Activated naive CD8-positive, alpha-beta T cell (primary cell): ENCODE measurements around the gene ST6GALNAC2.
"Not testable (repeated sequence)": the region's sequence is repeated elsewhere in the genome, so short reads cannot be mapped to it uniquely, and the experiment has no call there.

Experiments
- H3K27ac Mint-ChIP-seq: one replicate; pipeline ENCODE4 v1.8.0; 2021; ENCODE audit warnings: mixed read lengths
- H3K27me3 Mint-ChIP-seq: one replicate; pipeline ENCODE4 v1.8.0; 2021; ENCODE audit warnings: mixed read lengths
- H3K36me3 Mint-ChIP-seq: one replicate; pipeline ENCODE4 v1.8.0; 2021; ENCODE audit warnings: mixed read lengths
- H3K4me1 Mint-ChIP-seq: one replicate; pipeline ENCODE4 v1.8.0; 2021; ENCODE audit warnings: low read depth, mixed read lengths
- H3K4me3 Mint-ChIP-seq: one replicate; pipeline ENCODE4 v1.8.0; 2021; ENCODE audit warnings: mild to moderate bottlenecking, mixed read lengths
- H3K9me3 Mint-ChIP-seq: one replicate; pipeline ENCODE4 v1.8.0; 2021; ENCODE audit warnings: low read depth, mixed read lengths

Gene ST6GALNAC2

GRCh38 chr17:76559460-76559859, 26.2 kb downstream of the ST6GALNAC2 start:
- Mint-ChIP-seq H3K36me3 (peaks cover 19% of the 10 kb centered on the region), H3K27ac (peak overlapping the region; percentile 100), H3K4me1 (peaks cover 63% of the 10 kb centered on the region), H3K4me3 (peak overlapping the region; percentile 100)
- H3K27me3 Mint-ChIP-seq, H3K9me3 Mint-ChIP-seq: not testable (repeated sequence)

DNA sequence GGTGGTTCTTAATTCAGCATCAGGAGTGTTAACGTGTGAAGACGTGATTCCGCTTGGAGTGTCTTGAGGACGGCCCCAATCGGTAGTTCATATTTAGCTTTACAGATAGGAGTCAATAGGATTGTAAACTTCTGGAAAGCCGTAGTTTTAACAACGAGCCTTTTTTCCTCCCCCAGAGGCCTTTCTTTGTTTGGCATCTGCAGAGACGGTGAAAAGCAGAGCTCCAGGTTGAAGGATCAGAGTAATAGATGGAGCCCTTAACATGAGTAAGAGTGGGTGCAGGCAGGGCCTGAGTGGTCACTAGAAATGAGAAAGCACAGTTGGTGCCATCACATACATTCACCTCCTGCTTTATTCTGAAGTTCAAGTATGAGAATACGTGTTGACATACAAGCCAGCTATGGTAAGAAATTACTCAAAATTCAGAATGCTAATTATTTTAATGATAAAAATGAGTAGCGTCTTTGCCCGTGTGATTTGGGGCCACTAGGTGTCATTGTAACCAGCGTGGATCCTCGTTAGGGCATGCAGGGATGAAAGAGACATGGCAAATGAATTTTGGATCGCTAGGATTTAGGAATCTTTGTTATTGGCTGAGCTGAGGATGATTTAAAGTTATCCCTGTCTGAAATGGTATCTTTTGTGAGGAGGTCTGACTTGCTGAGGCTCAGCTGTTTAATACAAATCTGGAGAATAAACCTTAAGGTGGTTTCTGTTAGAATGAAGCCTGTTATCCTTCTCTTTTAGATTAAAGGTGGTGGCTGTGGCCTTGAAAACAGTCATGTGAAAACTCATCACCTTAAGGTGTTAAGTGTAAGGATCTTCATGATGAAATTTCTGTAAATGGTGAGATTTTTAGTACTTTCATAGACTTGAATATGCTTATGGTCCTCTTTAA, 27.2 kb downstream of the ST6GALNAC2 start:
- H3K4me3 Mint-ChIP-seq: peak overlapping the region; percentile 100
- peaks cover 61% of the 10 kb centered on the region for H3K4me1 Mint-ChIP-seq
- no peaks in the 10 kb centered on the region for H3K27me3 Mint-ChIP-seq
- no peaks in the 10 kb centered on the region for H3K9me3 Mint-ChIP-seq
- H3K36me3 Mint-ChIP-seq: peaks cover 19% of the 10 kb centered on the region
- peak overlapping the region; percentile 100 for H3K27ac Mint-ChIP-seq

DNA sequence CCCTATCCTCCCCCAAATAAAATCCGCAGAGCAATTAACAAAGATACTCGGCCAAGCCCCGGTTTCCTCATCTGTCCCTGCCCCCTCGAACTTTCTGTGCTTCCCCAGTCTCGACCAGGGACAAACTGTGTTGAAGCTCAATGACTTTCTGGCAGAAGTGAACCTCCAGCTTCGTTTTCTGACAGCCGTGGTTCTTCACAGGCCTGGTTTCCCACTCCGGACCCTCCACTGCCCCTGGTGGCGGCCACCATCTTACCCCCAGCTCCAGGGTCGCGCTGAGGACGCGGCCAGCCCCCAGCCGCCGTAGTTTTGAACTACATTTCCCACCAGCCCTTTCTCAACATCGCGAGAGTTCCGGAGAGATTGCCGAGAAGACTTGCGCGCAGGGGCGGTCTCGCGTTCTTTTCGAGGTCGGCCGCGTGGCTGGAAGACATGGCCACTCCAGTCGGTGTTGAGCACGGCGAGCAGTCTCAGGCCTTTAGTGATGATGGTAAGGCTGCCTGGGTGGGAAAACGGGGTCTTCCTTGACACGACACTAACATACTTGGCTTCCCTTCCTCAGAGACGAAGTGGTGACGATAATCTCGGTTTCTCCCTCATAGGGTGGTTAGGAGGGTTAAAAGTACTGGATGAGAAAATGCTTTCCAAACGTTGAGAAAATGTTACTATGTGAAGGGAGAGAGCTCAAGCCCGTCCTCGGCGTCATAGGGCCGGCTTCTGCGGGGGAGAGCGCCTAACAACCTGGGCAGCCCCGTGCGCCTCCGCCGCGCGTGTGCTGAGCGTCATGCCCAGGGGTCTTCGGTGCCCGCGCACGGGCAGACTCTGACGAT, 28.1 kb downstream of the ST6GALNAC2 start:
- Mint-ChIP-seq H3K27ac (peak overlapping the region; percentile 100), H3K9me3 (no peaks in the 10 kb centered on the region), H3K36me3 (peaks cover 13% of the 10 kb centered on the region), H3K4me3 (peak overlapping the region; percentile 100), H3K27me3 (no peaks in the 10 kb centered on the region), H3K4me1 (peaks cover 53% of the 10 kb centered on the region)

GRCh38 chr17:76556765-76557367, 28.8 kb downstream of the ST6GALNAC2 start:
- H3K36me3 Mint-ChIP-seq: peaks cover 13% of the 10 kb centered on the region
- peaks cover 50% of the 10 kb centered on the region for H3K4me1 Mint-ChIP-seq
- peak overlapping the region; percentile 100 for H3K27ac Mint-ChIP-seq
- no peaks in the 10 kb centered on the region for H3K9me3 Mint-ChIP-seq
- no peaks in the 10 kb centered on the region for H3K27me3 Mint-ChIP-seq
- H3K4me3 Mint-ChIP-seq: peak overlapping the region; percentile 100

DNA sequence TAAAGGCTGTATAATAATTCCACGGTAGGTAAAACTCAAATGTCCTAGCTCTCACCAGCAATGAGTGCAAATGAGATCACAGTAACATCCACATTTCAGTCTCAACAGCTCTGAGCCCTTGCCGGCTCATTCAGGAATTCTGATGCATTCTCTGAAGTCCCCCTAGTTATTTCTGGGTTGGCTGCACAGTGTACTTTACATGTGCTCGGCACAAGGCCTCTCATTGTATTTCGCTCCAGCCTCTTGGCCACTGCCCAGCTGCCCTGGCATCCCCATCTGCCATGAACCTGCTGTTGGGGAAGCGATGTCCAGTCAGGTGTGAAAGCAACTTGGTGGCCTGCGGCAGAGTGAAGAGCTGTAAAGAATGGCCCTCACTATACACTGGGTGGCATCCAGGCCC, 31.5 kb downstream of the ST6GALNAC2 start:
- no peak overlapping the region for H3K27ac Mint-ChIP-seq
- H3K4me1 Mint-ChIP-seq: peaks cover 29% of the 10 kb centered on the region
- peaks cover 8% of the 10 kb centered on the region for H3K36me3 Mint-ChIP-seq
- H3K4me3 Mint-ChIP-seq: no peak overlapping the region
- no peaks in the 10 kb centered on the region for H3K9me3 Mint-ChIP-seq
- H3K27me3 Mint-ChIP-seq: no peaks in the 10 kb centered on the region

DNA sequence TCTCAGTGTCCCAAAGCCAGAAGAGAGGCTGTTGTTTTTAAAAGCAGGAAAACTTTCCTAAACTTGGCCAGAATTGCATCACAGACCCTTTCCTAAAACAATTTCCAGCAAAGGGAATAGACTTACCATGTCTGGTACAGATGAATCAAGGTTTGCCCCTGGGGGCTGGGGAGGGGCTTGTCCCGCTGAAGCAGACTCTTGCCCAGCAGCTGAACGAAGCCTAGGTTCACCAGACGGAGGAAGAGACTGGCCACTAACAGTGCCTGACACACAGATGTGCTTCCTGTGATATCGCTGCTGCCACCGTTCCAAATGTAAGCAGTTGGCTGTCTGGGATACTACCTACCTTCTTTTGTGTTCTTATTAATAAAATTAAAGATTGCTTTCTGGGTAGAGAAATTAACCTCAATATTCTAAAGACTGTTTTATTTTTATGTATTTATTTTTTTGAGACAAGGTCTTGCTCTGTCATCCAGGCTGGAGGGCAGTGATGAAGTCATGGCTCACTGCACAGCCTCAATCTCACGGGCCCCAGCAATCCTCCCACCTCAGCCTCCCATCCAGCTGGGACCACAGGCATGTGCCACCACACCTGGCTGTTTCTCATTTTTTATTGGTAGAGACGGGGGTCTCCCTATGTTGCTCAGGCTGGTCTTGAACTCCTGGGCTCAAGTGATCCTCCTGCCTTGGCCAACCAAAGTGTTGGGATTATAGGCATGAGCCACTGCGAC, 32.3 kb downstream of the ST6GALNAC2 start:
- Mint-ChIP-seq H3K4me3 (no peak overlapping the region), H3K9me3 (no peaks in the 10 kb centered on the region), H3K27ac (no peak overlapping the region), H3K4me1 (peaks cover 22% of the 10 kb centered on the region), H3K36me3 (peaks cover under 1% of the 10 kb centered on the region), H3K27me3 (no peaks in the 10 kb centered on the region)

DNA sequence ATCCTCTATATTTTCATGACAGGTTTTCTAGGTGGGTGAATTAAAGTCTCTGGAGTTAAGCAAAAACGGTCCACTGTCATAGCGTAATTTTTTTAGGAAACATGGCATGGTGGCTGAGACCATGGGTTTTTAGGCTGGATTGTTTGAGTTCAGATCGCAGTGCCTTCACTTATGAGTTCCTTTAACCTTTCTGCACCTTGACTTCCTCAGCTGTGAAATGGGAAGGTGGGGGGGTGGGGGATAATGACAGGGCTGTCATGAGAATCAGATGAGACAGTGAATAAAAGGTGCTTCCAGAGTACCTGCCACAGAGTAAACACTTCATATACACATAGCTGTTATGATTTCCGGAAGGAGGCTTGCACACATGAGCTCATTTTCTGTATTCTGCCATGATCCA, 34.0 kb downstream of the ST6GALNAC2 start:
- no peaks in the 10 kb centered on the region for H3K27me3 Mint-ChIP-seq

GRCh38 chr17:76550712-76551615, 34.7 kb downstream of the ST6GALNAC2 start:
- H3K36me3 Mint-ChIP-seq: no peaks in the 10 kb centered on the region
- H3K4me1 Mint-ChIP-seq: peaks cover 12% of the 10 kb centered on the region
- H3K27me3 Mint-ChIP-seq: no peaks in the 10 kb centered on the region
- no peak overlapping the region for H3K4me3 Mint-ChIP-seq
- H3K27ac Mint-ChIP-seq: peak overlapping the region; percentile 25
- no peaks in the 10 kb centered on the region for H3K9me3 Mint-ChIP-seq

More for the DNA sequence above, 34.0 kb downstream of the ST6GALNAC2 start:
- H3K9me3 Mint-ChIP-seq: no peaks in the 10 kb centered on the region
- no peak overlapping the region for H3K27ac Mint-ChIP-seq
- H3K4me3 Mint-ChIP-seq: no peak overlapping the region
- no peaks in the 10 kb centered on the region for H3K36me3 Mint-ChIP-seq
- peaks cover 15% of the 10 kb centered on the region for H3K4me1 Mint-ChIP-seq

DNA sequence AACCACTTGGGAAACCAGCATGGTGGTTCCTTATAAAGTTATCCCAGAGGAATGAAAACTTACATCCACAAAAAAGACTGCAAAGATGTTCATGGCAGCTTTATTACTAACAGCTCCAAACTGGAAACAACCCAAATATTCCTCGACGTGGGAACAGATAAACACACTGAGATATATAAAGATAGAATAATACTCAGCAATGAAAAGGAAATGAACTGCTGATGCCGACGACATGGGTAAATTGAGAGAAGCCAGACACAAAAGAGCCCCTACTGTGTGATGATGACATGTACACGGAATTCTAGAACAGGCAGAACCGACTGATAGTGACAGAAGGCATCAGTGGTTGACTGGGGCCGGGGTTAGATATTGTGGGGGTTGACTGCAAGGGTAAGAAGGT, 36.1 kb downstream of the ST6GALNAC2 start:
- Mint-ChIP-seq H3K9me3 (no peaks in the 10 kb centered on the region), H3K36me3 (no peaks in the 10 kb centered on the region), H3K4me3 (no peak overlapping the region), H3K4me1 (peaks cover 8% of the 10 kb centered on the region), H3K27ac (no peak overlapping the region), H3K27me3 (no peaks in the 10 kb centered on the region)

- no peaks in the 10 kb centered on the region for H3K9me3 Mint-ChIP-seq
- H3K27ac Mint-ChIP-seq: no peak overlapping the region
- H3K4me3 Mint-ChIP-seq: no peak overlapping the region
- no peaks in the 10 kb centered on the region for H3K27me3 Mint-ChIP-seq
- no peaks in the 10 kb centered on the region for H3K36me3 Mint-ChIP-seq
- peaks cover 8% of the 10 kb centered on the region for H3K4me1 Mint-ChIP-seq
Measured at GRCh38 chr17:76549215-76549518, 36.5 kb downstream of the ST6GALNAC2 start.

- Mint-ChIP-seq H3K4me1 (peaks cover 8% of the 10 kb centered on the region), H3K9me3 (no peaks in the 10 kb centered on the region), H3K27ac (no peak overlapping the region), H3K4me3 (no peak overlapping the region), H3K36me3 (no peaks in the 10 kb centered on the region), H3K27me3 (no peaks in the 10 kb centered on the region)
Measured at GRCh38 chr17:76548378-76549214, 37.1 kb downstream of the ST6GALNAC2 start.

DNA sequence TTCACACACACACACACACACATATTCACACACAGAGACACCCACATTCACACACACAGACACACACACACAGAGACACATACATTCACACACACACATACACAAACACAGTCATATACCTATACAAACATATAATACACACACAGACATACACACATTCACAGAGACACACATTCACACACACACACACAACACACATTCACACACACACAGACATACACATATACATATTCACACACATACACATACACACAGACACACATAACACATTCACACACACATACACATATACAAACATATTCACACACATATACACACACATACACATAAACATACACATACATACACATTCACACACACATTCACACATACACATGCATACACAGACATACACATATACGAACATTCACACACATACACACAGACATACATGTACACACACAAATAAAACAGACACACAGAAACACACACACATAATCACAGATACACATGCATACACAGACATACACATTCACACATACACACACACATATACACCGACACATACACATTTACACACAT, 37.9 kb downstream of the ST6GALNAC2 start:
- H3K4me1 Mint-ChIP-seq: peaks cover 8% of the 10 kb centered on the region
- no peak overlapping the region for H3K27ac Mint-ChIP-seq
- H3K27me3 Mint-ChIP-seq: no peaks in the 10 kb centered on the region
- H3K36me3 Mint-ChIP-seq: no peaks in the 10 kb centered on the region
- no peaks in the 10 kb centered on the region for H3K9me3 Mint-ChIP-seq
- no peak overlapping the region for H3K4me3 Mint-ChIP-seq

- Mint-ChIP-seq H3K4me1 (peaks cover 8% of the 10 kb centered on the region), H3K27ac (no peak overlapping the region), H3K4me3 (no peak overlapping the region), H3K27me3 (no peaks in the 10 kb centered on the region), H3K9me3 (no peaks in the 10 kb centered on the region), H3K36me3 (no peaks in the 10 kb centered on the region)
Measured at GRCh38 chr17:76547183-76547641, 38.4 kb downstream of the ST6GALNAC2 start.
